Neural progenitor cell (in vitro differentiated cells): ENCODE data around the gene HINT3. TPM values are rescaled to one million over a fixed set of nuclear protein-coding genes. Genes with fewer than 3 reads are reported as not detected.
"Not testable (repeated sequence)": the region's sequence is repeated elsewhere in the genome, so short reads cannot be mapped to it uniquely, and the experiment has no call there.

Experiments used
- DNase-seq: peaks from one replicate; pipeline ENCODE4 v3.0.0-alpha.2; 2016; ENCODE audit warnings: low spot score
- H2AFZ ChIP-seq: fragments of 200-600 bp; sonication (generic); replicated peaks from 2 replicates; pipeline ENCODE4 v1.6.1; 2016; ENCODE audit warnings: antibody characterized with exemption
- H3F3A ChIP-seq: fragments of 200-600 bp; sonication (generic); 2 replicates; pipeline ENCODE4 v1.6.1; 2016; ENCODE audit warnings: antibody characterized with exemption, low read depth
- H3K27ac ChIP-seq: fragments of 200-600 bp; sonication (generic); 2 replicates; pipeline ENCODE4 v1.5.1; 2016; ENCODE audit warnings: mild to moderate bottlenecking
- H3K27me3 ChIP-seq: fragments of 200-600 bp; sonication (generic); 2 replicates; pipeline ENCODE4 v1.6.1; 2016; ENCODE audit warnings: mild to moderate bottlenecking, moderate library complexity
- H3K36me3 ChIP-seq: fragments of 200-600 bp; sonication (generic); 2 replicates; pipeline ENCODE4 v1.5.1; 2016
- H3K4me1 ChIP-seq: fragments of 200-600 bp; sonication (generic); 2 replicates; pipeline ENCODE4 v1.6.1; 2016; ENCODE audit warnings: mixed run types
- H3K4me2 ChIP-seq: fragments of 200-600 bp; sonication (generic); 2 replicates; pipeline ENCODE4 v1.6.1; 2016
- H3K4me3 ChIP-seq: fragments of 200-600 bp; sonication (generic); 2 replicates; pipeline ENCODE4 v1.5.1; 2016
- H3K79me2 ChIP-seq: fragments of 200-600 bp; sonication (generic); 2 replicates; pipeline ENCODE4 v1.6.1; 2016; ENCODE audit warnings: low read depth
- H3K9ac ChIP-seq: fragments of 200-600 bp; sonication (generic); 2 replicates; pipeline ENCODE4 v1.6.1; 2016
- H3K9me3 ChIP-seq: fragments of 200-600 bp; sonication (generic); 2 replicates; pipeline ENCODE4 v1.5.1; 2016; ENCODE audit warnings: low read depth
- H4K20me1 ChIP-seq: fragments of 200-600 bp; sonication (generic); 2 replicates; pipeline ENCODE4 v1.6.1; 2016; ENCODE audit warnings: low read depth
- H3K27ac Mint-ChIP-seq: 3 replicates; pipeline ENCODE4 v1.8.0; 2021; ENCODE audit warnings: mixed read lengths
- H3K27me3 Mint-ChIP-seq: 2 replicates; pipeline ENCODE4 v1.8.0; 2022; ENCODE audit warnings: low read depth, mild to moderate bottlenecking, inconsistent platforms, moderate library complexity, mixed read lengths; ENCODE audit not compliant: insufficient read depth
- H3K36me3 Mint-ChIP-seq: 3 replicates; pipeline ENCODE4 v1.8.0; 2021; ENCODE audit warnings: mixed read lengths
- H3K4me1 Mint-ChIP-seq: 3 replicates; pipeline ENCODE4 v1.8.0; 2021; ENCODE audit warnings: mixed read lengths
- H3K4me3 Mint-ChIP-seq: 3 replicates; pipeline ENCODE4 v1.8.0; 2021; ENCODE audit warnings: mild to moderate bottlenecking, moderate library complexity, mixed read lengths
- H3K9me3 Mint-ChIP-seq: 3 replicates; pipeline ENCODE4 v1.8.0; 2020; ENCODE audit warnings: mixed read lengths
- EZH2 ChIP-seq: fragments of 200-600 bp; sonication (generic); IDR thresholded peaks from 2 replicates; pipeline ENCODE4 v1.6.1; 2017; ENCODE audit warnings: antibody characterized with exemption, mild to moderate bottlenecking, moderate library complexity
- EZH2phosphoT487 ChIP-seq: fragments of 200-600 bp; sonication (generic); IDR thresholded peaks from 2 replicates; pipeline ENCODE4 v1.6.1; 2017; ENCODE audit warnings: antibody characterized with exemption
- total RNA-seq: library from RNA; depleted of rRNA; stranded (reverse); fragments of >200 nt; gene quantifications from 2 replicates; pipeline ENCODE4 v1.2.3, GENCODE V29; 2015; ENCODE audit warnings: low replicate concordance
- TF ChIP-seq, protein P1 (sequence below): fragments of 200-600 bp; sonication (generic); IDR thresholded peaks from 2 replicates; pipeline ENCODE4 v1.5.1; 2017; ENCODE audit warnings: antibody characterized with exemption, mild to moderate bottlenecking

The HINT3 gene
- total RNA-seq, 1 donor from 2014 or later: 29.6 TPM

- Histone ChIP-seq H3K27me3 (no peaks in the 10 kb centered on the region), H3K4me3 (no peak overlapping the region), H3K4me1 (no peaks in the 10 kb centered on the region), H3K27ac (no peak overlapping the region), H3F3A (no peaks in the 10 kb centered on the region), H3K9me3 (no peaks in the 10 kb centered on the region), H3K79me2 (peaks cover 11% of the 10 kb centered on the region), H2AFZ (no peak overlapping the region), H3K4me2 (no peak overlapping the region), H4K20me1 (peaks cover 3% of the 10 kb centered on the region), H3K36me3 (peaks cover 7% of the 10 kb centered on the region), H3K9ac (no peak overlapping the region)
- Mint-ChIP-seq H3K9me3 (no peaks in the 10 kb centered on the region), H3K36me3 (peaks cover 14% of the 10 kb centered on the region), H3K27me3 (no peaks in the 10 kb centered on the region), H3K4me3 (no peak overlapping the region), H3K4me1 (no peaks in the 10 kb centered on the region), H3K27ac (no peak overlapping the region)
- no peak for DNase-seq
- TF ChIP-seq EZH2 (no peak), EZH2phosphoT487 (no peak)
- TF ChIP-seq, protein P1, sequence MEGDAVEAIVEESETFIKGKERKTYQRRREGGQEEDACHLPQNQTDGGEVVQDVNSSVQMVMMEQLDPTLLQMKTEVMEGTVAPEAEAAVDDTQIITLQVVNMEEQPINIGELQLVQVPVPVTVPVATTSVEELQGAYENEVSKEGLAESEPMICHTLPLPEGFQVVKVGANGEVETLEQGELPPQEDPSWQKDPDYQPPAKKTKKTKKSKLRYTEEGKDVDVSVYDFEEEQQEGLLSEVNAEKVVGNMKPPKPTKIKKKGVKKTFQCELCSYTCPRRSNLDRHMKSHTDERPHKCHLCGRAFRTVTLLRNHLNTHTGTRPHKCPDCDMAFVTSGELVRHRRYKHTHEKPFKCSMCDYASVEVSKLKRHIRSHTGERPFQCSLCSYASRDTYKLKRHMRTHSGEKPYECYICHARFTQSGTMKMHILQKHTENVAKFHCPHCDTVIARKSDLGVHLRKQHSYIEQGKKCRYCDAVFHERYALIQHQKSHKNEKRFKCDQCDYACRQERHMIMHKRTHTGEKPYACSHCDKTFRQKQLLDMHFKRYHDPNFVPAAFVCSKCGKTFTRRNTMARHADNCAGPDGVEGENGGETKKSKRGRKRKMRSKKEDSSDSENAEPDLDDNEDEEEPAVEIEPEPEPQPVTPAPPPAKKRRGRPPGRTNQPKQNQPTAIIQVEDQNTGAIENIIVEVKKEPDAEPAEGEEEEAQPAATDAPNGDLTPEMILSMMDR: no peak
These were observed 10.0 kb downstream of the HINT3 start for GRCh38 chr6:125966569-125966968.

GRCh38 chr6:125968493-125968892 lies 11.9 kb downstream of the HINT3 start:
- H3F3A ChIP-seq: no peaks in the 10 kb centered on the region
- peaks cover 3% of the 10 kb centered on the region for H3K79me2 ChIP-seq
- no peak for DNase-seq
- H3K4me2 ChIP-seq: no peak overlapping the region
- H3K4me3 ChIP-seq: no peak overlapping the region
- H3K9ac ChIP-seq: no peak overlapping the region
- TF ChIP-seq EZH2phosphoT487 (no peak), EZH2 (no peak)
- TF ChIP-seq, protein P1: no peak
- H4K20me1 ChIP-seq: peaks cover 3% of the 10 kb centered on the region
- peaks cover 14% of the 10 kb centered on the region for H3K36me3 Mint-ChIP-seq
- H3K36me3 ChIP-seq: peaks cover 7% of the 10 kb centered on the region
- H3K9me3 Mint-ChIP-seq: no peaks in the 10 kb centered on the region
- H3K27ac ChIP-seq: no peak overlapping the region
- no peaks in the 10 kb centered on the region for H3K9me3 ChIP-seq
- H3K27me3 ChIP-seq: no peaks in the 10 kb centered on the region
- H3K4me1 Mint-ChIP-seq: no peaks in the 10 kb centered on the region
- no peaks in the 10 kb centered on the region for H3K4me1 ChIP-seq
- H3K27ac Mint-ChIP-seq: no peak overlapping the region
- no peak overlapping the region for H2AFZ ChIP-seq
- no peak overlapping the region for H3K4me3 Mint-ChIP-seq
- peaks cover 2% of the 10 kb centered on the region for H3K27me3 Mint-ChIP-seq

DNA sequence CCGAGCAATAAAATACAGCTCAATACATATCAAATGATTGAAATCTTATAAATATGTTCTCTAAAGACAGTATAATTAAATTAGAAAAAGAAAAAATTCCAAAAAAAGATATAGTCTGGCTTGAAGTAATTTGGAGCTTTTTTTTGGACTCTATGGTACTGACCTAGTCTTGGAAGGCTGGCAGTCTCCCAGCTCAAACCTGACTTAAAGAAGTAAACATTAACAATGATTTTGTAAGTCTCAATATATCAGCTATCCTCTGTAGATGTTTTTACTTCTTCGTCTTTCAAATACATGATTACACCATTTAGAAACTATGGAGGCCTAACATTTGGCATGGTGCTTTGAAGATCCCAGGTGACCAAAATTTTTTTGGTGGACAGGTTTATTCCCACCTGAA lies 14.2 kb downstream of the HINT3 start:
- Histone ChIP-seq H3K36me3 (peaks cover 7% of the 10 kb centered on the region), H3K27ac (no peak overlapping the region), H4K20me1 (peaks cover 3% of the 10 kb centered on the region), H3K4me2 (no peak overlapping the region), H3K27me3 (no peaks in the 10 kb centered on the region), H3K9ac (no peak overlapping the region), H3K4me3 (no peak overlapping the region), H3K9me3 (no peaks in the 10 kb centered on the region), H3K4me1 (no peaks in the 10 kb centered on the region), H2AFZ (no peak overlapping the region), H3K79me2 (no peaks in the 10 kb centered on the region), H3F3A (no peaks in the 10 kb centered on the region)
- DNase-seq: no peak
- Mint-ChIP-seq H3K27ac (no peak overlapping the region), H3K4me1 (no peaks in the 10 kb centered on the region), H3K36me3 (peaks cover 14% of the 10 kb centered on the region), H3K4me3 (no peak overlapping the region), H3K27me3 (peaks cover 2% of the 10 kb centered on the region), H3K9me3 (no peaks in the 10 kb centered on the region)
- TF ChIP-seq, protein P1: no peak

GRCh38 chr6:125972478-125972877 lies 15.9 kb downstream of the HINT3 start:
- not testable (repeated sequence) for H3K9me3 ChIP-seq, H3K4me3 Mint-ChIP-seq, H3K9ac ChIP-seq, H3K27me3 ChIP-seq, H3K4me1 ChIP-seq, H3K27me3 Mint-ChIP-seq, H3K4me2 ChIP-seq, H3F3A ChIP-seq, H3K4me3 ChIP-seq, H3K9me3 Mint-ChIP-seq, H3K79me2 ChIP-seq, H4K20me1 ChIP-seq, H2AFZ ChIP-seq, H3K4me1 Mint-ChIP-seq, H3K27ac ChIP-seq, H3K36me3 ChIP-seq, DNase-seq, H3K27ac Mint-ChIP-seq
- peaks cover 11% of the 10 kb centered on the region for H3K36me3 Mint-ChIP-seq
